Stimulated activated CD4-positive, alpha-beta T cell treated with anti-CD3 and anti-CD28 coated beads, Interleukin-1b, Interleukin-23, amount 100 ng/mL, for 4 hours (primary cell): ENCODE results near the gene HDGFL3.

Experiments used
- DNase-seq, 2 donors: peaks; one replicate each; pipeline ENCODE4 v3.0.0-alpha.2; 2020; ENCODE audit warnings: low read depth in 2 of 2

The HDGFL3 gene

DNA sequence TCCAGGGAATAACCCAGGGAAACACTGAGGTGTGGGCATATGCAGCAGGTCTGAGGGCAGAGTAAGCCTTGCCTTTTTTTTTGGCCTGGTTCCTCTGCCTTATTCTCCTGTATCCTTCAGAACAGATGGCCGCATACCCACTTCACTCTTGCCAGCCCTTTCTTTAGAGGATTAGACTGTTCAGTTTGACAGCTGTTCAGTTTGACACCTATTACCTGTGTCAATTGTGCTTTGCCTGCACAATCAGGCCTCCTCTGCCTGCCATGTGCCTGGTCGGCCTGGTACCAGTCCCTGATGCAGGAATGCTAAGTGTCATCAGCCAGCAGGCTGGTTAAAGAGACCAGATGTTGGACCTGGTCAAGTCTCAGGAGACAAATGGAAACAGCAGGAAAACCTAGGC, 77.8 kb downstream of the HDGFL3 start:
- no peak for DNase-seq

GRCh38 chr15:83127547-83128150, 80.0 kb downstream of the HDGFL3 start:
- DNase-seq, result no peak

DNA sequence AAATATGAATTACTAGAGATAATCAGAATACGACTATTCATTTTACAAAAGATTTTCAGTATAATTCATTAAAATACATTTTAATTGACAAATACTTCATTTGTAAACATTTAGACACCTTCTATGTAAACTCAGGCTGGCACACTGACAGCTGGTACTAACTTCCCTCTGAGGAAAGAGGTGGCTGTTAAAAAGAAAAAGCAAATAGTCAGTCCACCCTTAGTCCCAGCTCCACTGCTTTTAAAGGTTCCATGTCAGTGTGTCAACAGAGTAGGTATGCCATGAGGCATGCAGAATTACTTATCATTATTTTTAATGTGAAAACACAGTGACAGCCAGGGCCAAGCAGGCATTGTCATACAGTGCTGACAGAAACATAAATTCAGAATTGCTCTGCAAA, 84.1 kb downstream of the HDGFL3 start:
- no peak for DNase-seq

GRCh38 chr15:83119968-83120581, 87.5 kb downstream of the HDGFL3 start:
- DNase-seq, result no peak

DNA sequence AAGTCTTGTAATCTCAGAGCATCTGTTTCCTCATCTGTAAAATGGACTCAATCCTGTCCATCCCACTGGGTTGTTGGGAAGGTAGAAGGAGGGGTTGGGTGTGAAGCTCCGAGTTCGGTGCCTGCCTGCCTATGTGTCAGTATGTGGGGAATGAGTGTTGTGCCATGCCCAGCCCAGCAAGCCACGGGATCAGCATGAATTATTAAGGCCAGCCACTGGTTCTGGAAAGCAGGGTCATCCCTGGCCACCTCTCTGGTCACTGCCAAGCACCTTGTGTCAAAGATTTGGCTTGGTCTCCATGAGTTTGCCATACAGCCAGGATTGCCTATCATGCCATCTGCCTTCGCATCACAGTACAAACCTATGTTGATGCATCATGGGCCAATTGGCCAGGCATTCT, 88.7 kb downstream of the HDGFL3 start:
- no peak for DNase-seq

DNA sequence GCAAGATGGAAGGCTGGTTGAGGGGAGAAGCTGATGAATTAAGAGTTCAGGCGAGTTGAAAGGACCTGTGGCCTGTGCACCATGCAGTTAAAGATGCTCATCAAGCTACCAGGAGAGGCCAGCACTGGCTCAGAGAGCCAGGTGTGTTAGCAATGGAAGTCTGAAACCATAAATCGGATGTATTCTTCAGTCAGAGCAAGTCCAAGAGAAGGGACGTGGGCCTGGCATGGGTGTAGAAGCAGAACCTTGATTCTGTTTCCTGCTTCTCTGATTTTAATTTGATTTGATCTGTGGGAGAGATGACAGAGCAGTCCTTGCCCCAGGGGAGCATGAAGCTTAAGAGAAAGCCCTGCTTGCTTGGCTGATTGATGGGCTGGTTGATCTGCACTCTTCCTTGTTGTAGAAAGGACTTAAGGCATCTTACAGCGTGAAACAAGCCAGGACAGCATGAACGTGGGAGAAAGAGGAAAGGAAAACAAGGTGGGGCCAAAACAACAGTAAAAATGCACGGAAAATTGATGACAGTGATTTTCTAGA, 89.3 kb downstream of the HDGFL3 start:
- DNase-seq, result no peak

- no peak for DNase-seq
These were observed 91.6 kb downstream of the HDGFL3 start for GRCh38 chr15:83115831-83116565.

DNA sequence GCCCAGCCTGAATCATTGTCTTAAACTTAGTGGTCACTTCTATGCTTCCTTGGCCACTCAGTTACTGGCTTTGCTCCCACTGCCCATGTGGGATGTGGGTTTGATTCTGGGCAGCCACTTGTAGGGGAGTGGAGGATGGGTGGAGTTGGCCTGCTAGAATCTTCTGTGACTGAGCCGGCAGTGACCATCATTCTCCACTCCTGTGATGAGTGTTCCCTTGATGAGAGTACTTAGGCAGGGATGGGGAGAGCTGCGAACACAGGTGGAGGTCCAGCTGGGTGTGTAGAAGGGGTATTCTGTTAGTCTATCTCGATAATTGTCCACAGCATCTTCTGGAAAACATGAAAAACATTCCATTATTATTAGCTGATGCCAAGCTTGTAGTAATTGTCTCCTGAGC, 92.2 kb downstream of the HDGFL3 start:
- no peak for DNase-seq

DNA sequence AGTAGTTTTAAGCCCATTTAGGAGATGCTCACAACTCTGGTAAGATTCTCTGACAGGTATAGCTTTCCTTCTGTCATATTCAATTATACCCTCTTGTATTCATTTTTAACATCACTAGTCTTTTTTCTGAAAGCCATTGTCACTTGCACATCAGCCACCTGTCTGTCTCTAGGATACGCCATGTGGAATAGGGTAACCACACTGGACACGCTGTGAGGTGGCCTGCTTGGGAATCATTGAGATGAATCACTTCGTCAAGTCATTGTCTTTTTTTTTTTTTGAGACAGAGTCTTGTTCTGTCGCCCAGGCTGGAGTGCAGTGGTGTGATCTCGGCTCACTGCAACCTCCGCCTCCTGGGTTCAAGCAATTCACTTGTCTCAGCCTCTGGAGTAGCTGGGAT, 92.8 kb downstream of the HDGFL3 start:
- DNase-seq, result no peak

GRCh38 chr15:83113881-83114674, 93.5 kb downstream of the HDGFL3 start:
- DNase-seq, result no peak

GRCh38 chr15:83112956-83113299, 94.7 kb downstream of the HDGFL3 start:
- DNase-seq, result no peak

DNA sequence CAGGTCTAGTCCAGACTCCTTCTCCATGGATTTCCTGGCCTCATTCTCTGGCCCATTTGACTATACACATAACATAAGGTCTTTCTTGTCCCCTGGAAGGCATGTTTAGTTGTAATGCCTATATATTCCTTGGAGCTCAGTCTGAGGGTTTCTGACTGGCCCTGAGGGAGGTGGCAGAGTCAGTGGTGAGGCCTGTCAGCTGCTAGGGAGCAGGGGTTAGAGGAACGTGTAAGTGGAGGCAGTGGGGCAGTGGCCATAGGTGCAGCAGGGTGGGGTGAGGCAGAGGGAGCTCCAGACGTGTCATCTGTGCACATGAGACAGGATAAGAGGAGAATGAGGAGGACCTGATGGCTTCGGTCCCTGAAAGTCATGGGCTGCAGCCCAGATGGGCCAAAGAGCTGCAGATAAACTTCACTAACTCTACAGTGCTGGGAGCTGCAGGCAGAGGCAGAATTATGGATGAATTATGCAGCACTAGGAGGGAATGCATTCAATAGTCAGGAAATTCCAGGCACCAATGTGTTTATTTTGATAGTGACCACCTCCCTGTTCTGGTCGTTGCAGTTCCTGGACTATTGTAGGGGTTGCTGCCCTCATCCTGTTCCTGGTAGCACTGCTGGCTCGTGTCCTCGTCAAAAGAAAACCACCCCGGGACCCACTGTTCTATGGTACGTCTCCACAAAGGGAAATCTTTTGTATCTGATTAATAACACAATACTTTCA, 95.2 kb downstream of the HDGFL3 start:
- no peak for DNase-seq

DNA sequence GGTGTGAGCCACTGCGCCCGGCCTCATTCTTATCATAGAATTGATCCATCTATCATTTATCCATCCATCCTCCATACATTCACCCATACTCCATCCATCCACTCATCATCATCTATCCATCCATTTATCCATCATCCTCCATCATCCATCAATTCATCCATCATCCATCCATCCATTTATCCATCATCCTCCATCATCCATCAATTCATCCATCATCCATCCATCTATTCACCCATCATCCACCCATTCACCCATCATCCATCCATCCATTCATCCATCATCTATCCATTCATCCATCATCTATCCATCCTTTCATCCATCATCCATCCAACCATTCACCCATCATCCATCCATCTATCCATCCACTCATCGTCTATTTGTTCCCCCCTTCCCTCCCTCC, 96.5 kb downstream of the HDGFL3 start:
- DNase-seq, result no peak

GRCh38 chr15:83110381-83110780, 97.2 kb downstream of the HDGFL3 start:
- no peak for DNase-seq

GRCh38 chr15:83109532-83109931, 98.1 kb downstream of the HDGFL3 start:
- no peak for DNase-seq

DNA sequence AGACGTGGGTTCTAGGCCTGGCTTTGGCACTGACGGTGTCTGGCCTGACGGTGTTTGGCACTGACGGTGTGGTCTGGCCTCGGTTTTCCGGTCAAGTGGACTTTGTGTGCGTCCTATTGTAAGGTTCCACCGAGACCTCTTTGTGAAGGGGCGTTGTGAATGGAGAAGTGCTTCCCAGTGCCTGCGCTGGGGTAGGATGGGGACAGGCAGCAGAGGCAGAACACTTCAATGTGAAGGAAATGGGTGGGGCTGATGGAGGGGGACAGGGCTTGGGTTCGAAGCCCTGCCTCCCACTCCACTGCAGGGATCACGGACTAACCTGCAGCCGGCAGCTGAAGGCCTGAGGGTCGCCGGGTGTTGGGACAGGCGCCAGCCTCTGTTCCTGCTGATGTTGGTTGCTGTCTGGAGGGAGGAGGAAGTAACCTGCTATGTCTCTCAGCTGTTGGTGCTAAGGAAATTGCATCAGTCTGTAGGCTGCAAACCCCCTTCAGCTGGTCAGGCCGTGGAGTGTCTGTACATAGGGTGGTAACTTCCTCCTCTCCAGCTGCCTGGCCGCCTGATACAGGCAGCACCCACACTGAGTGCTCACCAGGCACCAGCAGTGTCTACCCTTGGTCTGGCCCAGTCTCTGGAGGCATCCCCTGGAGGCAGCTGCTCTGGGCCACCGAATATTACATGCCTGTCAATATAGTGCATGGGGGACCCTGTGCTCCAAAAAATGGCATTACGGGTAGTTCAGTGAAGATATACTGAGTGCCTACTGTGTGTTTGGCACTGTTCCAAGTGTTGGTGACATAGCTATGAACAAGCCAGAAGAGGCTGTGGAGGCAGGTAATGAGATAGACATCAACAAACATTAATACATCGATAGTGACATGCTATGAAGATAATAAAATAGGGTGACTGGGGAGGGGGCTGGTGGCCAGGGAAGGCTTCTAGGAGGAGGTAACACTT, 99.1 kb downstream of the HDGFL3 start:
- DNase-seq, result no peak

GRCh38 chr15:83107841-83108181, 99.8 kb downstream of the HDGFL3 start:
- DNase-seq, result no peak

- no peak for DNase-seq
These were observed 100.4 kb downstream of the HDGFL3 start, which contains the start of gene TM6SF1 for GRCh38 chr15:83106994-83107840. Gene TM6SF1, plus strand, starts transcription at chr15:83107645. Its CDS starts 36 bp downstream, at chr15:83107681.

GRCh38 chr15:83105440-83105839, 102.2 kb downstream of the HDGFL3 start:
- DNase-seq, result no peak

GRCh38 chr15:83104141-83104540, 103.5 kb downstream of the HDGFL3 start:
- no peak for DNase-seq
